ENCODE measurements around the gene FUCA1.
A peak's percentile ranks its signal among the peaks of the same experiment; 100 is the strongest.

The FUCA1 gene

GRCh38 chr1:23800400-23801337 lies 67.4 kb downstream of the FUCA1 start, which contains the start of gene GALE:
Gene GALE (minus strand): TSS chr1:23800754. CDS start chr1:23799007, 1,747 bp downstream.
- DNase-seq: peak; percentile 72

DNA sequence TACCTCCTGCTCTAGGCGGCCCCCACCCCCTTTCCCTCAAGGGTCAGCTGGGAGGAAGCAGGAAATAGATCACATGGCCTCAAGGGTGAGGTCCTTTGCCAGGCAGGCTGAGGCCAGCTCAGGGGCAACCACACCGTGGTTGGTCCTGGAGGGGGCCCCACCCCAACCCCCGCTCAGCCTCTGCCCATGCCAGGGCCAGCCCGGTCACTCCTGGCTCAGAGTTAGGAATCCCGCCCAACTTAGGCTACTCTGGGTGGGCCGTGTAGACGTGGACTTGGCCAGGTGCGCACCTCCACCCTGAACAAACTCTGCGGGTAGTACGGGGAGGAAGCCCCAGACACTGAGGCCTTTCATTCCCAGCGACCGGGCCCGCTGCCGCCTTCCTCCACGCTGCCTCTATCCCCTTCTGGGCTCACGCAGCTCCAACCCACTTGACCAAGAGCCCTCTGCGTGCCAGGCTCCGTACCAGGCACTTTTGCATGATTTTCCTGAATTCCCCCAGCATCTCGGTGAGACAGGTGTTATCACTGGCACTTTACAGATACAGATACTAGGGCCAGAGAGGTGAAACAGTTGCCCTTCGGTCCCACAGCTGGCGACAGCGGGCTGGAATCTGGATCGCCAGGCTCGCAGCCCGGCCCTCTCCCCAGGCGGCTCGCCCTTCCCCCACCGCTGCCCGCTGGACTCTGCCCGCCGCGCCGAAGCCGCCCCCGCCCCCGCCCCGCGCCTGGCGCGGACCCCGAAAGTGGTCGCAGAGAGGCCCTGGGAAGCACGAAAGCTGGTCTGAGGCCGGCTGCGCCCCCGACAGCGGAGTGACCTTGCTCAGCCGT lies 68.3 kb downstream of the FUCA1 start:
- DNase-seq: no peak

DNA sequence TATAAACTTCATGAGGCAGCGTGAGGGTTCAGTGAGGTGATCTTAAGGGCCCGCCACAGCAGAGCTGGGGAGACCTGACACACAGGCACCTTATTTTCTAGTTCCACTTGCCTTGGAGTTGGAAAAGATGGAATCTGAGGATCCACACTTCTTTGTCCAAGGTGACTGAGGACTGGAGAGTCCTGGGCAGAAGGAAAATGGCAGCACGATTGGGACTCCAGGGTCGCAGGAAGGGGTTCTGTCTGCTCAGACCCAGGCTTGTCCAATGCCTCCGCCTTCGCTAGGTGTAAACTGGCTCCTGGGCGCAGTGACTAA lies 68.9 kb downstream of the FUCA1 start:
- DNase-seq: no peak

GRCh38 chr1:23798662-23799142 lies 69.4 kb downstream of the FUCA1 start:
- no peak for DNase-seq

GRCh38 chr1:23797478-23798448 lies 70.3 kb downstream of the FUCA1 start:
- DNase-seq: no peak

DNA sequence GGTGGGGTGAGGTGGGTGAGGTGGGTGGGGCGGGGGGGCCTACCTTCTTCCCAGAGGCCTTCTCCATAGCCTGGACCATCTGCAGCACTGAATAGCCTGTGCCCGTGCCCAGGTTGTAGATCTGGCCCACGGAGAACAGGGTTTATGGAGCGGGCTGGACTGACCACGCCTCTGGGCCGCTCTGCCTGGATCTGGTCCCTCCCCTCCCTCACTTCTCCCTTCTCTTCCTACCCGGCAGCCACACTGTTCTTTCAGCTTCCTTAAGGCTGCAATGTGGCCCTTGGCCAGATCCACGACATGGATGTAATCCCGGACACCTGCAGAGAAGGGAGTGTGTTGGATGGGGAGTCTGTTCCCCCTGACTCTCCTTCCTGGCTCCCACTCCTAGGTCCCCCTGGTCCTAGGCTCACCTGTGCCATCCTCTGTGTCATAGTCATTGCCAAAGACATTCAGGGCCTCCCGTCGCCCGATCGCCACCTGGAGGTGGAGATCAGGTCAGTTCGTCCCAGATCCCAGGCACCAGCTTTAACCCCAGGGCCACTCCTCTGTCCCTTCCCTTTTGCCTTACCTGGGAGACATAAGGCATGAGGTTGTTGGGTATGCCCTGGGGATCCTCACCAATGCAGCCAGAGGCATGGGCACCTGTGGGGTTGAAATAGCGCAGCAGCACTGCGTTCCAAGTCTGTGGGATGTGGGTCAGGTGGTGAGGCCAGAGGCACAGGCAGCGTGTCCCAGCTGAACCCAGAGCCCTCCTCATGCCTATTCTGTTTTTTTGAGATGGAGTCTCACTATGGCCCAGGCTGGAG lies 71.4 kb downstream of the FUCA1 start:
- no peak for DNase-seq

DNA sequence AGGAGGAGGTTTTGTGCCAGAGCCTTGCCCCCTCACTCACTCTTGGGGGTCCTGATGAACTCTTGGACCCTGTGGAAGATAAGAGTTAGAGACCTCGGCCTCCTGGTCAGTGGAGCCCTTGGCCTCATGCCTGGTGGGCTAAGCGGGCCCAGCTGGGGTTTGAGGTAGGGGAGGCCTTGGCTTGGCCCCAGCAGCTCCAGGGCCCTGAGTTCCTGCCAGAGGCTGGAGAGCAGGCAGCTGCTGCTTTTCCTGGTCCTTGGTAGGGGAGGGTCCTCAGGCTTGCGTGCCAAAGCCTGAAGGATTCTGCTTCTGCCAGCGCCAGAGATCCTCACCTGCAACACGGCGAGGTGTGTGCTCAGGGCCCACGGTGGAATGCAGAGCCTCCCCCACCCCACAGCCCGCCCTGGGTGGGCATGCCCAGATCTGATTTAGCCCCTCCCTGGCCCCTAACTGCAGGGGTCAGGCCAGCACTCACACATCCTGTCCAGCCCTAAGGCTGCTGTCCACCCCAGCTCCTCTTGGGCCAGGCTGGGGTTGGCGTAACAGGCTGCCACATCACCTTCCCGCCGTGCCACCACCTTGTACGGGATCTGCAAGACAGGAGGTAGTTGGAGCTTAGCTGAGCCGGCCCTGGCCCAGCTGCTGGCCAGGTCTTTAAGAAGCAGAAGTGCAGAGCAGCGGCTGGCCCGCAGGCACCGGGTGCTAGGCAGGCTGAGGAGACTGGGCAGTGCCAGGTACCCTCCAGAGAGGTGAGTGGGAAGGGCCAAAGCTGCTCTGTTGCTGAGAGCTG lies 72.2 kb downstream of the FUCA1 start:
- no peak for DNase-seq

Measured in SHP77 treated with DMSO at 0.1 percent for 48 hours (cell line).